WTC11 (cell line): ENCODE measurements around the gene SIRPD. TPM values are rescaled to one million over a fixed set of nuclear protein-coding genes. Genes with fewer than 3 reads are reported as not detected.

Experiments
- ATAC-seq: fragments of 200-7000 bp; cut with Tn5 transposase; 2 replicates; pipeline ENCODE4 v1.10.0; 2021; ENCODE audit warnings: mild to moderate bottlenecking, moderate library complexity
- CTCF ChIA-PET: fragments of 300-600 bp; sonication (Branson Sonifier 250); formaldehyde crosslinking; loops from one replicate; lab custom pipeline; 2021; ENCODE audit warnings: antibody characterized with exemption; lab: Charles Lee
- POLR2A ChIA-PET: fragments of 350-600 bp; sonication (Branson Sonifier 250); formaldehyde crosslinking; loops from one replicate; lab custom pipeline; 2021; ENCODE audit warnings: antibody characterized with exemption; lab: Charles Lee
- DNase-seq: peaks from one replicate; pipeline ENCODE4 v3.0.0; 2021; ENCODE audit warnings: low spot score
- H3K27ac Mint-ChIP-seq: 2 replicates; pipeline ENCODE4 v1.8.0; 2021; ENCODE audit warnings: mixed read lengths
- H3K27me3 Mint-ChIP-seq: 2 replicates; pipeline ENCODE4 v1.8.0; 2021; ENCODE audit warnings: low read depth, mild to moderate bottlenecking, moderate library complexity, mixed read lengths
- H3K36me3 Mint-ChIP-seq: 2 replicates; pipeline ENCODE4 v1.8.0; 2021; ENCODE audit warnings: mixed read lengths
- H3K4me1 Mint-ChIP-seq: 2 replicates; pipeline ENCODE4 v1.8.0; 2022; ENCODE audit warnings: mixed read lengths
- H3K4me3 Mint-ChIP-seq: 2 replicates; pipeline ENCODE4 v1.8.0; 2021; ENCODE audit warnings: mild to moderate bottlenecking, moderate library complexity, mixed read lengths
- H3K9me3 Mint-ChIP-seq: 2 replicates; pipeline ENCODE4 v1.8.0; 2021; ENCODE audit warnings: mixed read lengths
- ATF1 ChIP-seq: sonication (generic); formaldehyde crosslinking; IDR thresholded peaks from 2 replicates; pipeline ENCODE4 v1.8.1; 2023; ENCODE audit warnings: mild to moderate bottlenecking, moderate library complexity, missing genetic modification reagents
- ELF4 ChIP-seq: sonication (generic); formaldehyde crosslinking; IDR thresholded peaks from 2 replicates; pipeline ENCODE4 v1.8.1; 2022; ENCODE audit warnings: low read depth, mild to moderate bottlenecking, moderate library complexity, missing genetic modification reagents
- ETV6 ChIP-seq: sonication (generic); formaldehyde crosslinking; IDR thresholded peaks from 2 replicates; pipeline ENCODE4 v1.8.1; 2022; ENCODE audit warnings: mild to moderate bottlenecking, missing genetic modification reagents
- JUN ChIP-seq: sonication (generic); formaldehyde crosslinking; IDR thresholded peaks from 2 replicates; pipeline ENCODE4 v1.8.0; 2023; ENCODE audit warnings: mild to moderate bottlenecking, missing genetic modification reagents
- TP53 ChIP-seq: sonication (generic); formaldehyde crosslinking; IDR thresholded peaks from 2 replicates; pipeline ENCODE4 v1.8.1; 2023; ENCODE audit warnings: mild to moderate bottlenecking, missing genetic modification reagents
- ZNF263 ChIP-seq: sonication (generic); formaldehyde crosslinking; IDR thresholded peaks from 2 replicates; pipeline ENCODE4 v1.8.1; 2022; ENCODE audit warnings: low read depth, mild to moderate bottlenecking, moderate library complexity, missing genetic modification reagents
- total RNA-seq: library from RNA; stranded (reverse); gene quantifications from 3 replicates; pipeline ENCODE4 v1.2.3, GENCODE V29; 2021
- TF ChIP-seq, protein P1 (sequence below): fragments of 250-450 bp; sonication (Bioruptor Pico); IDR thresholded peaks from 2 replicates; pipeline ENCODE4 v1.9.0; 2021; ENCODE audit warnings: mild to moderate bottlenecking, borderline replicate concordance
- TF ChIP-seq, protein P2 (sequence below): sonication (generic); formaldehyde crosslinking; IDR thresholded peaks from 2 replicates; pipeline ENCODE4 v1.8.1; 2023; ENCODE audit warnings: mild to moderate bottlenecking, missing genetic modification reagents, moderate library complexity
- TF ChIP-seq, protein P3 (sequence below): sonication (generic); formaldehyde crosslinking; IDR thresholded peaks from 2 replicates; pipeline ENCODE4 v1.8.1; 2023; ENCODE audit warnings: mild to moderate bottlenecking, missing genetic modification reagents, moderate library complexity
- TF ChIP-seq, protein P4 (sequence below): fragments of 250-450 bp; sonication (Bioruptor Pico); IDR thresholded peaks from 2 replicates; pipeline ENCODE4 v1.9.0; 2021; ENCODE audit warnings: moderate library complexity, mild to moderate bottlenecking, inconsistent platforms, borderline replicate concordance
- TF ChIP-seq, protein P5 (sequence below): sonication (generic); formaldehyde crosslinking; IDR thresholded peaks from 2 replicates; pipeline ENCODE4 v1.8.1; 2022; ENCODE audit warnings: missing genetic modification reagents, borderline replicate concordance
- TF ChIP-seq, protein P6 (sequence below): sonication (generic); formaldehyde crosslinking; IDR thresholded peaks from 2 replicates; pipeline ENCODE4 v1.8.1; 2023; ENCODE audit warnings: mild to moderate bottlenecking, missing genetic modification reagents, borderline replicate concordance

The SIRPD gene
- total RNA-seq, 1 experiment from 2014 or later, result not detected

DNA sequence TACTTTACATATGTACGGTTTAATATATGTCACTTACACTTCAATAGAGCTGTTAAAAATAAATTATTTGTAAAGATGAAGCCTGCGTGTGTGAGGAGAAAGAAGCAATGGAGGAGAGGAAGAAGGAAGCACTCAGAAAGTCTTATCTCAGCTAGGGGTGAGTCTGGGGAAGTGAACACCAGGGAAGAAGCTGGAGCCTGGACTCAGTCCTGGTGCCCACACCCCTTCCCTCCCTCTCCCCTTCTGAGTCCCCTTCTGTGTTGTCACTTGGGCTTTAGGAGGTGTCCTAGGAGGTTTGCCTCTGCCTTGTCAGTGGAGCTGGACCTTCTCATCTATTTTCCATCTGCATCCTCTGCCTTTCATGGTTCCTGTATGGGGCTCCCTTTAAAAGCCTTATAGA is 68.2 kb downstream of the SIRPD start:
- Mint-ChIP-seq H3K4me3 (no peak overlapping the region), H3K27ac (no peak overlapping the region), H3K36me3 (no peaks in the 10 kb centered on the region), H3K27me3 (peaks cover 37% of the 10 kb centered on the region), H3K9me3 (peaks cover 7% of the 10 kb centered on the region; the same call in 1 of the 2 replicates), H3K4me1 (no peaks in the 10 kb centered on the region)
- TF ChIP-seq, protein P1, sequence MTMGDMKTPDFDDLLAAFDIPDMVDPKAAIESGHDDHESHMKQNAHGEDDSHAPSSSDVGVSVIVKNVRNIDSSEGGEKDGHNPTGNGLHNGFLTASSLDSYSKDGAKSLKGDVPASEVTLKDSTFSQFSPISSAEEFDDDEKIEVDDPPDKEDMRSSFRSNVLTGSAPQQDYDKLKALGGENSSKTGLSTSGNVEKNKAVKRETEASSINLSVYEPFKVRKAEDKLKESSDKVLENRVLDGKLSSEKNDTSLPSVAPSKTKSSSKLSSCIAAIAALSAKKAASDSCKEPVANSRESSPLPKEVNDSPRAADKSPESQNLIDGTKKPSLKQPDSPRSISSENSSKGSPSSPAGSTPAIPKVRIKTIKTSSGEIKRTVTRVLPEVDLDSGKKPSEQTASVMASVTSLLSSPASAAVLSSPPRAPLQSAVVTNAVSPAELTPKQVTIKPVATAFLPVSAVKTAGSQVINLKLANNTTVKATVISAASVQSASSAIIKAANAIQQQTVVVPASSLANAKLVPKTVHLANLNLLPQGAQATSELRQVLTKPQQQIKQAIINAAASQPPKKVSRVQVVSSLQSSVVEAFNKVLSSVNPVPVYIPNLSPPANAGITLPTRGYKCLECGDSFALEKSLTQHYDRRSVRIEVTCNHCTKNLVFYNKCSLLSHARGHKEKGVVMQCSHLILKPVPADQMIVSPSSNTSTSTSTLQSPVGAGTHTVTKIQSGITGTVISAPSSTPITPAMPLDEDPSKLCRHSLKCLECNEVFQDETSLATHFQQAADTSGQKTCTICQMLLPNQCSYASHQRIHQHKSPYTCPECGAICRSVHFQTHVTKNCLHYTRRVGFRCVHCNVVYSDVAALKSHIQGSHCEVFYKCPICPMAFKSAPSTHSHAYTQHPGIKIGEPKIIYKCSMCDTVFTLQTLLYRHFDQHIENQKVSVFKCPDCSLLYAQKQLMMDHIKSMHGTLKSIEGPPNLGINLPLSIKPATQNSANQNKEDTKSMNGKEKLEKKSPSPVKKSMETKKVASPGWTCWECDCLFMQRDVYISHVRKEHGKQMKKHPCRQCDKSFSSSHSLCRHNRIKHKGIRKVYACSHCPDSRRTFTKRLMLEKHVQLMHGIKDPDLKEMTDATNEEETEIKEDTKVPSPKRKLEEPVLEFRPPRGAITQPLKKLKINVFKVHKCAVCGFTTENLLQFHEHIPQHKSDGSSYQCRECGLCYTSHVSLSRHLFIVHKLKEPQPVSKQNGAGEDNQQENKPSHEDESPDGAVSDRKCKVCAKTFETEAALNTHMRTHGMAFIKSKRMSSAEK (CRISPR knock-in tag), result no peak
- TF ChIP-seq JUN (CRISPR knock-in tag), result no peak
- TF ChIP-seq, protein P2, sequence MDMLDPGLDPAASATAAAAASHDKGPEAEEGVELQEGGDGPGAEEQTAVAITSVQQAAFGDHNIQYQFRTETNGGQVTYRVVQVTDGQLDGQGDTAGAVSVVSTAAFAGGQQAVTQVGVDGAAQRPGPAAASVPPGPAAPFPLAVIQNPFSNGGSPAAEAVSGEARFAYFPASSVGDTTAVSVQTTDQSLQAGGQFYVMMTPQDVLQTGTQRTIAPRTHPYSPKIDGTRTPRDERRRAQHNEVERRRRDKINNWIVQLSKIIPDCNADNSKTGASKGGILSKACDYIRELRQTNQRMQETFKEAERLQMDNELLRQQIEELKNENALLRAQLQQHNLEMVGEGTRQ (CRISPR knock-in tag), result no peak
- TF ChIP-seq, protein P3, sequence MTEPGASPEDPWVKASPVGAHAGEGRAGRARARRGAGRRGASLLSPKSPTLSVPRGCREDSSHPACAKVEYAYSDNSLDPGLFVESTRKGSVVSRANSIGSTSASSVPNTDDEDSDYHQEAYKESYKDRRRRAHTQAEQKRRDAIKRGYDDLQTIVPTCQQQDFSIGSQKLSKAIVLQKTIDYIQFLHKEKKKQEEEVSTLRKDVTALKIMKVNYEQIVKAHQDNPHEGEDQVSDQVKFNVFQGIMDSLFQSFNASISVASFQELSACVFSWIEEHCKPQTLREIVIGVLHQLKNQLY (CRISPR knock-in tag), result no peak
- TF ChIP-seq, protein P4, sequence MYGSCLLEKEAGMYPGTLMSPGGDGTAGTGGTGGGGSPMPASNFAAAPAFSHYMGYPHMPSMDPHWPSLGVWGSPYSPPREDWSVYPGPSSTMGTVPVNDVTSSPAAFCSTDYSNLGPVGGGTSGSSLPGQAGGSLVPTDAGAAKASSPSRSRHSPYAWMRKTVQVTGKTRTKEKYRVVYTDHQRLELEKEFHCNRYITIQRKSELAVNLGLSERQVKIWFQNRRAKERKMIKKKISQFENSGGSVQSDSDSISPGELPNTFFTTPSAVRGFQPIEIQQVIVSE (CRISPR knock-in tag), result no peak
- DNase-seq (no peak), ATAC-seq (no peak)
- ChIA-PET POLR2A (no interaction called here), CTCF (interaction anchor here (4.7 kb wide), 1 partner anchor 14 kb away, joined by 23 read pairs; no protein-coding TSS in a partner anchor)

DNA sequence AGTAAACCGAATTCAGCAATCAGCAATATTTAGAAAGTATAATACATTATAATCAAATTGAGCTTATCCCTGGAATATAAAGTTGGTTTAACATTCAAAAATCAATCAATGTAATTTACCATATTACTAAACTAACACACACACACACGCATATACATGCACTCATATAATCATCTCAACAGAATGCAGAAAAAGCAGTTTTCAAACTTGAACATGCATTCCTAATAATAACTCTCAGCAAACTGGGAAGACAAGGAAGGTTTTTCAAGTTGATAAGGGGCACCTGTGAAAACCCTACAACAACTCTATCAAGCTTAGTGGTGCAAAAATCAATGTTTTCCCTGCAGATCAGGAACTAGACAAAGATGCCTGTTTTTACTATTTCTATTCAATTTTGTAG is 70.9 kb downstream of the SIRPD start:
- Mint-ChIP-seq H3K4me1 (no peaks in the 10 kb centered on the region), H3K27ac (no peak overlapping the region), H3K36me3 (no peaks in the 10 kb centered on the region), H3K9me3 (no peaks in the 10 kb centered on the region), H3K27me3 (peaks cover 32% of the 10 kb centered on the region), H3K4me3 (no peak overlapping the region)
- DNase-seq, result no peak
- CTCF ChIA-PET, result no interaction called here
- ATAC-seq, result no peak
- POLR2A ChIA-PET, result no interaction called here
- no peak for TF ChIP-seq ETV6
- TF ChIP-seq ZNF263, result no peak

DNA sequence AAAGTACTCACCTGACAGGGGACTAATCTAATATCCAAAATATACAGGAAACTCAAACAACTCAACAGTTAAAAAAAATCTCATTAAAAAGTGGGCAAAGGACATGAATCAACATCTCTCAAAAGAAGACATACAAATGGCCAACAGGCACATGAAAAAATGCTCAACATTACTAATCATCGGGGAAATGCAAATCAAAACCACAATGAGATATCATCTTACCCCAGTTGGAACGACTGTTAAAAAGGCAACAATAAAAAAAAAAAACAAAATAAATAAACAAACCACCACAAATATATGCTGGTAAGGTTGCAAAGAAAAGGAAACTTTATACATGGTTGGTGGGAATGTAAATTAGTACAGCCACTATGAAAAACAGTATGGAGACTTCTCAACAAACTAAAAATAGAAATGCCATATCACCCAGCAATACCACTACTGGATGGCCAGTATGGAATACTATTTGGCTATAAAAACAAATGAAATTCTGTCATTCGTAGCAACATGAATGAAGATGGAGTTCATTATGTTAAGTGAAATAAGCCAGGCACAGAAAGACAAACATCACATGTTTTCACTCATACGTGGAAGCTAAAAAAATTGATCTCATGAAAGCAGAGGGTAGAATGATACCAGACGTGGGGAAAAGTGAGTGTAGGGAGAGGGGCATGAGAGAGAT is 72.9 kb downstream of the SIRPD start:
- Mint-ChIP-seq H3K4me3 (no peak overlapping the region), H3K27ac (no peak overlapping the region), H3K27me3 (peaks cover 38% of the 10 kb centered on the region), H3K4me1 (no peaks in the 10 kb centered on the region), H3K9me3 (no peaks in the 10 kb centered on the region), H3K36me3 (no peaks in the 10 kb centered on the region)
- ChIA-PET CTCF (interaction anchor here (1.3 kb wide), 1 partner anchor 19 kb away, joined by 4 read pairs; no protein-coding TSS in a partner anchor), POLR2A (no interaction called here)
- TF ChIP-seq, protein P5, sequence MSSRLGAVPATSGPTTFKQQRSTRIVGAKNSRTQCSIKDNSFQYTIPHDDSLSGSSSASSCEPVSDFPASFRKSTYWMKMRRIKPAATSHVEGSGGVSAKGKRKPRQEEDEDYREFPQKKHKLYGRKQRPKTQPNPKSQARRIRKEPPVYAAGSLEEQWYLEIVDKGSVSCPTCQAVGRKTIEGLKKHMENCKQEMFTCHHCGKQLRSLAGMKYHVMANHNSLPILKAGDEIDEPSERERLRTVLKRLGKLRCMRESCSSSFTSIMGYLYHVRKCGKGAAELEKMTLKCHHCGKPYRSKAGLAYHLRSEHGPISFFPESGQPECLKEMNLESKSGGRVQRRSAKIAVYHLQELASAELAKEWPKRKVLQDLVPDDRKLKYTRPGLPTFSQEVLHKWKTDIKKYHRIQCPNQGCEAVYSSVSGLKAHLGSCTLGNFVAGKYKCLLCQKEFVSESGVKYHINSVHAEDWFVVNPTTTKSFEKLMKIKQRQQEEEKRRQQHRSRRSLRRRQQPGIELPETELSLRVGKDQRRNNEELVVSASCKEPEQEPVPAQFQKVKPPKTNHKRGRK, result no peak
- TF ChIP-seq ELF4 (CRISPR knock-in tag), result no peak
- TF ChIP-seq, protein P6, sequence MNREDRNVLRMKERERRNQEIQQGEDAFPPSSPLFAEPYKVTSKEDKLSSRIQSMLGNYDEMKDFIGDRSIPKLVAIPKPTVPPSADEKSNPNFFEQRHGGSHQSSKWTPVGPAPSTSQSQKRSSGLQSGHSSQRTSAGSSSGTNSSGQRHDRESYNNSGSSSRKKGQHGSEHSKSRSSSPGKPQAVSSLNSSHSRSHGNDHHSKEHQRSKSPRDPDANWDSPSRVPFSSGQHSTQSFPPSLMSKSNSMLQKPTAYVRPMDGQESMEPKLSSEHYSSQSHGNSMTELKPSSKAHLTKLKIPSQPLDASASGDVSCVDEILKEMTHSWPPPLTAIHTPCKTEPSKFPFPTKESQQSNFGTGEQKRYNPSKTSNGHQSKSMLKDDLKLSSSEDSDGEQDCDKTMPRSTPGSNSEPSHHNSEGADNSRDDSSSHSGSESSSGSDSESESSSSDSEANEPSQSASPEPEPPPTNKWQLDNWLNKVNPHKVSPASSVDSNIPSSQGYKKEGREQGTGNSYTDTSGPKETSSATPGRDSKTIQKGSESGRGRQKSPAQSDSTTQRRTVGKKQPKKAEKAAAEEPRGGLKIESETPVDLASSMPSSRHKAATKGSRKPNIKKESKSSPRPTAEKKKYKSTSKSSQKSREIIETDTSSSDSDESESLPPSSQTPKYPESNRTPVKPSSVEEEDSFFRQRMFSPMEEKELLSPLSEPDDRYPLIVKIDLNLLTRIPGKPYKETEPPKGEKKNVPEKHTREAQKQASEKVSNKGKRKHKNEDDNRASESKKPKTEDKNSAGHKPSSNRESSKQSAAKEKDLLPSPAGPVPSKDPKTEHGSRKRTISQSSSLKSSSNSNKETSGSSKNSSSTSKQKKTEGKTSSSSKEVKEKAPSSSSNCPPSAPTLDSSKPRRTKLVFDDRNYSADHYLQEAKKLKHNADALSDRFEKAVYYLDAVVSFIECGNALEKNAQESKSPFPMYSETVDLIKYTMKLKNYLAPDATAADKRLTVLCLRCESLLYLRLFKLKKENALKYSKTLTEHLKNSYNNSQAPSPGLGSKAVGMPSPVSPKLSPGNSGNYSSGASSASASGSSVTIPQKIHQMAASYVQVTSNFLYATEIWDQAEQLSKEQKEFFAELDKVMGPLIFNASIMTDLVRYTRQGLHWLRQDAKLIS (CRISPR knock-in tag), result no peak
- TF ChIP-seq ATF1 (CRISPR knock-in tag), result no peak
- TF ChIP-seq TP53, result no peak
- no peak for DNase-seq
- no peak for ATAC-seq
